Skin epidermis (tissue), 12 donors: ENCODE measurements around the gene MAPRE2.
A peak's percentile ranks its signal among the peaks of the same experiment; 100 is the strongest.

Experiments used
- H3K27ac ChIP-seq, 21 experiments: fragments of 200-600 bp; sonication (generic) in 11 of 21; one replicate each; pipeline ENCODE4 v1.5.0; 2020; ENCODE audit warnings: mild to moderate bottlenecking in 3 of 21, inconsistent platforms in 2 of 21, moderate library complexity in 2 of 21
- H3K4me3 ChIP-seq, 7 experiments: fragments of 200-600 bp; sonication (generic) in 2 of 7; one replicate each; pipeline ENCODE4 v1.5.0; 2020; ENCODE audit warnings: inconsistent platforms in 2 of 7, mild to moderate bottlenecking in 2 of 7, moderate library complexity in 1 of 7

The MAPRE2 gene

GRCh38 chr18:35110554-35111485 is 69.6 kb downstream of the MAPRE2 start:
- Histone ChIP-seq H3K4me3 (no peak overlapping the region), H3K27ac (no peak overlapping the region)

GRCh38 chr18:35112696-35113095 is 71.5 kb downstream of the MAPRE2 start:
- no peak overlapping the region for H3K4me3 ChIP-seq
- H3K27ac ChIP-seq: no peak overlapping the region

GRCh38 chr18:35114305-35114704 is 73.1 kb downstream of the MAPRE2 start:
- Histone ChIP-seq H3K4me3 (no peak overlapping the region), H3K27ac (no peak overlapping the region)

GRCh38 chr18:35116784-35117318 is 75.6 kb downstream of the MAPRE2 start:
- no peak overlapping the region for H3K4me3 ChIP-seq
- H3K27ac ChIP-seq: peak overlapping the region in 17 of 21 experiments; percentile 12 to 85 (median 57)

- Histone ChIP-seq H3K27ac (peak overlapping the region in 18 of 21 experiments; percentile 12 to 85 (median 55)), H3K4me3 (no peak overlapping the region)
These were observed 76.2 kb downstream of the MAPRE2 start for GRCh38 chr18:35117372-35117771.

GRCh38 chr18:35117951-35118411 is 76.8 kb downstream of the MAPRE2 start:
- H3K4me3 ChIP-seq: no peak overlapping the region
- peak overlapping the region in 17 of 21 experiments; percentile 22 to 85 (median 60) for H3K27ac ChIP-seq

- Histone ChIP-seq H3K27ac (peak overlapping the region in 15 of 21 experiments; percentile 7 to 85 (median 60)), H3K4me3 (no peak overlapping the region)
These were observed 77.4 kb downstream of the MAPRE2 start for GRCh38 chr18:35118641-35119040.

- no peak overlapping the region for H3K4me3 ChIP-seq
- H3K27ac ChIP-seq: no peak overlapping the region
These were observed 79.8 kb downstream of the MAPRE2 start for GRCh38 chr18:35121038-35121437.

GRCh38 chr18:35121531-35121930 is 80.3 kb downstream of the MAPRE2 start:
- no peak overlapping the region for H3K4me3 ChIP-seq
- no peak overlapping the region for H3K27ac ChIP-seq

GRCh38 chr18:35122586-35123224 is 81.5 kb downstream of the MAPRE2 start:
- Histone ChIP-seq H3K27ac (no peak overlapping the region), H3K4me3 (no peak overlapping the region)

GRCh38 chr18:35123811-35124210 is 82.6 kb downstream of the MAPRE2 start:
- Histone ChIP-seq H3K4me3 (no peak overlapping the region), H3K27ac (no peak overlapping the region)

- Histone ChIP-seq H3K4me3 (no peak overlapping the region), H3K27ac (no peak overlapping the region)
These were observed 86.0 kb downstream of the MAPRE2 start for GRCh38 chr18:35127201-35127600.

GRCh38 chr18:35128675-35129074 is 87.5 kb downstream of the MAPRE2 start:
- Histone ChIP-seq H3K4me3 (no peak overlapping the region), H3K27ac (no peak overlapping the region)

GRCh38 chr18:35130236-35130635 is 89.0 kb downstream of the MAPRE2 start:
- no peak overlapping the region for H3K27ac ChIP-seq
- H3K4me3 ChIP-seq: no peak overlapping the region

GRCh38 chr18:35131387-35132020 is 90.3 kb downstream of the MAPRE2 start:
- peak overlapping the region in 1 of 21 experiments; percentile 32 for H3K27ac ChIP-seq
- no peak overlapping the region for H3K4me3 ChIP-seq

GRCh38 chr18:35132021-35132902 is 91.0 kb downstream of the MAPRE2 start:
- Histone ChIP-seq H3K27ac (no peak overlapping the region), H3K4me3 (no peak overlapping the region)

- no peak overlapping the region for H3K27ac ChIP-seq
- no peak overlapping the region for H3K4me3 ChIP-seq
These were observed 93.0 kb downstream of the MAPRE2 start for GRCh38 chr18:35134190-35134730.

GRCh38 chr18:35134791-35135531 is 93.7 kb downstream of the MAPRE2 start:
- no peak overlapping the region for H3K27ac ChIP-seq
- no peak overlapping the region for H3K4me3 ChIP-seq
